Astrocyte (in vitro differentiated cells and primary cell): ENCODE results near the gene ATXN7. TPM values are rescaled to one million over a fixed set of nuclear protein-coding genes. Genes with fewer than 3 reads are reported as not detected.

Source experiments
- DNase-seq: peaks from one replicate; pipeline ENCODE4 v3.0.0-alpha.2; 2010; ENCODE audit warnings: low read depth
- FAIRE-seq: peaks from 2 replicates; lab custom pipeline; 2011; peaks lifted over from hg19 to GRCh38; lab: Jason Lieb, UNC
- H2AFZ ChIP-seq: 2 replicates; pipeline ENCODE4 v1.6.0; 2012; ENCODE audit warnings: low read depth, low read length, inconsistent platforms
- H3K27ac ChIP-seq: 2 replicates; pipeline ENCODE4 v1.5.1; 2011; ENCODE audit warnings: low read depth, low read length, inconsistent platforms
- H3K27me3 ChIP-seq: 2 replicates; pipeline ENCODE4 v1.6.0; 2011; ENCODE audit warnings: low read length, inconsistent platforms; ENCODE audit not compliant: insufficient read depth
- H3K36me3 ChIP-seq: 2 replicates; pipeline ENCODE4 v1.5.1; 2011; ENCODE audit warnings: low read length, inconsistent platforms; ENCODE audit not compliant: insufficient read depth
- H3K4me1 ChIP-seq: 2 replicates; pipeline ENCODE4 v1.5.1; 2011; ENCODE audit warnings: low read length, inconsistent platforms; ENCODE audit not compliant: insufficient read depth
- H3K4me2 ChIP-seq: 2 replicates; pipeline ENCODE4 v1.6.0; 2012; ENCODE audit warnings: low read length, inconsistent platforms
- H3K4me3 ChIP-seq: 2 replicates; pipeline ENCODE4 v1.5.1; 2011; ENCODE audit warnings: low read depth, mild to moderate bottlenecking, low read length, inconsistent platforms; ENCODE audit not compliant: insufficient read depth
- H3K79me2 ChIP-seq: 2 replicates; pipeline ENCODE4 v1.6.0; 2012; ENCODE audit warnings: mild to moderate bottlenecking, low read length, inconsistent platforms; ENCODE audit not compliant: insufficient read depth
- H3K9ac ChIP-seq: 2 replicates; pipeline ENCODE4 v1.6.0; 2012; ENCODE audit warnings: mild to moderate bottlenecking, low read length, inconsistent platforms
- H3K9me3 ChIP-seq: 2 replicates; pipeline ENCODE4 v1.5.1; 2012; ENCODE audit warnings: low read depth, mild to moderate bottlenecking, low read length, inconsistent platforms; ENCODE audit not compliant: insufficient read depth
- H4K20me1 ChIP-seq: 2 replicates; pipeline ENCODE4 v1.6.0; 2012; ENCODE audit warnings: low read length, inconsistent platforms; ENCODE audit not compliant: insufficient read depth
- H3K27ac Mint-ChIP-seq: one replicate; pipeline ENCODE4 v1.8.0; 2021; ENCODE audit warnings: mild to moderate bottlenecking, mixed read lengths; ENCODE audit not compliant: unreplicated experiment
- H3K27me3 Mint-ChIP-seq: one replicate; pipeline ENCODE4 v1.8.0; 2021; ENCODE audit warnings: low read depth, mixed read lengths; ENCODE audit not compliant: unreplicated experiment
- H3K36me3 Mint-ChIP-seq: one replicate; pipeline ENCODE4 v1.8.0; 2021; ENCODE audit warnings: low read depth, mixed read lengths; ENCODE audit not compliant: unreplicated experiment
- H3K4me1 Mint-ChIP-seq: one replicate; pipeline ENCODE4 v1.8.0; 2021; ENCODE audit warnings: low read depth, mixed read lengths; ENCODE audit not compliant: unreplicated experiment
- H3K4me3 Mint-ChIP-seq: one replicate; pipeline ENCODE4 v1.8.0; 2021; ENCODE audit warnings: mild to moderate bottlenecking, moderate library complexity, mixed read lengths; ENCODE audit not compliant: unreplicated experiment
- H3K9me3 Mint-ChIP-seq: one replicate; pipeline ENCODE4 v1.8.0; 2021; ENCODE audit warnings: mild to moderate bottlenecking, mixed read lengths; ENCODE audit not compliant: unreplicated experiment
- CTCF ChIP-seq: IDR thresholded peaks from 2 replicates; pipeline ENCODE4 v1.5.1; 2011; ENCODE audit warnings: low read depth, mild to moderate bottlenecking, inconsistent platforms, low read length, moderate library complexity; ENCODE audit not compliant: insufficient read depth
- EZH2 ChIP-seq: IDR thresholded peaks from 2 replicates; pipeline ENCODE4 v1.6.1; 2012; ENCODE audit warnings: mild to moderate bottlenecking, low read length, inconsistent platforms; ENCODE audit not compliant: insufficient read depth
- total RNA-seq: library from RNA; stranded (reverse); gene quantifications from 2 replicates; pipeline ENCODE4 v1.2.1, GENCODE V29; 2021

ATXN7 gene
- total RNA-seq, 1 donor from 2014 or later = 17.6 TPM

- H3K4me2 ChIP-seq = no peak overlapping the region
- H3K27ac ChIP-seq = no peak overlapping the region
- DNase-seq (no peak), FAIRE-seq (no peak)
- peaks cover 68% of the 10 kb centered on the region for H4K20me1 ChIP-seq
- no peaks in the 10 kb centered on the region for H3K27me3 Mint-ChIP-seq
- H3K27ac Mint-ChIP-seq = no peak overlapping the region
- H3K4me1 Mint-ChIP-seq = peaks cover 44% of the 10 kb centered on the region
- H3K36me3 Mint-ChIP-seq = peaks cover 6% of the 10 kb centered on the region
- H3K9me3 ChIP-seq = no peaks in the 10 kb centered on the region
- peaks cover 6% of the 10 kb centered on the region for H3K4me1 ChIP-seq
- no peak for TF ChIP-seq EZH2
- TF ChIP-seq CTCF = no peak
- H3K79me2 ChIP-seq = peaks cover 11% of the 10 kb centered on the region
- H3K4me3 ChIP-seq = no peak overlapping the region
- H3K36me3 ChIP-seq = peaks cover 9% of the 10 kb centered on the region
- H3K9me3 Mint-ChIP-seq = peaks cover 4% of the 10 kb centered on the region
- no peak overlapping the region for H3K4me3 Mint-ChIP-seq
- H2AFZ ChIP-seq = no peak overlapping the region
- H3K9ac ChIP-seq = no peak overlapping the region
- no peaks in the 10 kb centered on the region for H3K27me3 ChIP-seq
Observed at GRCh38 chr3:63954182-63954581, 90.5 kb downstream of the ATXN7 start.

GRCh38 chr3:63955036-63955650, 91.5 kb downstream of the ATXN7 start:
- Histone ChIP-seq H3K9ac (no peak overlapping the region), H3K9me3 (no peaks in the 10 kb centered on the region), H4K20me1 (peaks cover 69% of the 10 kb centered on the region), H3K79me2 (peaks cover 14% of the 10 kb centered on the region), H3K4me1 (peaks cover 8% of the 10 kb centered on the region), H2AFZ (no peak overlapping the region), H3K4me2 (no peak overlapping the region), H3K27ac (no peak overlapping the region), H3K4me3 (no peak overlapping the region), H3K36me3 (peaks cover 9% of the 10 kb centered on the region), H3K27me3 (no peaks in the 10 kb centered on the region)
- Mint-ChIP-seq H3K4me3 (no peak overlapping the region), H3K27me3 (no peaks in the 10 kb centered on the region), H3K4me1 (peaks cover 44% of the 10 kb centered on the region), H3K36me3 (peaks cover 6% of the 10 kb centered on the region), H3K9me3 (peaks cover 4% of the 10 kb centered on the region), H3K27ac (peak overlapping the region; percentile 21)
- DNase-seq = no peak
- TF ChIP-seq EZH2 (no peak), CTCF (no peak)
- FAIRE-seq = no peak

- DNase-seq (no peak), FAIRE-seq (no peak)
- Histone ChIP-seq H3K4me1 (peaks cover 10% of the 10 kb centered on the region), H3K27ac (no peak overlapping the region), H2AFZ (no peak overlapping the region), H3K4me3 (no peak overlapping the region), H3K9ac (no peak overlapping the region), H3K9me3 (no peaks in the 10 kb centered on the region), H3K36me3 (peaks cover 9% of the 10 kb centered on the region), H3K4me2 (no peak overlapping the region), H3K79me2 (peaks cover 15% of the 10 kb centered on the region), H4K20me1 (peaks cover 72% of the 10 kb centered on the region), H3K27me3 (no peaks in the 10 kb centered on the region)
- no peak overlapping the region for H3K4me3 Mint-ChIP-seq
- TF ChIP-seq CTCF = no peak
- TF ChIP-seq EZH2 = no peak
- peaks cover 42% of the 10 kb centered on the region for H3K4me1 Mint-ChIP-seq
- no peaks in the 10 kb centered on the region for H3K27me3 Mint-ChIP-seq
- peaks cover 4% of the 10 kb centered on the region for H3K9me3 Mint-ChIP-seq
- H3K27ac Mint-ChIP-seq = no peak overlapping the region
- peaks cover 6% of the 10 kb centered on the region for H3K36me3 Mint-ChIP-seq
Observed at GRCh38 chr3:63955830-63956545, 92.3 kb downstream of the ATXN7 start.
